ENCODE results near the gene HIVEP3. TPM values are rescaled to one million over a fixed set of nuclear protein-coding genes. Genes with fewer than 3 reads are reported as not detected.

Gene HIVEP3
- total and polyA plus RNA-seq, 2 of the 13 experiments (the other 11 are each of a cell fraction or from before 2014, with no cell fraction given), result 0.05 TPM; not detected in 1

DNA sequence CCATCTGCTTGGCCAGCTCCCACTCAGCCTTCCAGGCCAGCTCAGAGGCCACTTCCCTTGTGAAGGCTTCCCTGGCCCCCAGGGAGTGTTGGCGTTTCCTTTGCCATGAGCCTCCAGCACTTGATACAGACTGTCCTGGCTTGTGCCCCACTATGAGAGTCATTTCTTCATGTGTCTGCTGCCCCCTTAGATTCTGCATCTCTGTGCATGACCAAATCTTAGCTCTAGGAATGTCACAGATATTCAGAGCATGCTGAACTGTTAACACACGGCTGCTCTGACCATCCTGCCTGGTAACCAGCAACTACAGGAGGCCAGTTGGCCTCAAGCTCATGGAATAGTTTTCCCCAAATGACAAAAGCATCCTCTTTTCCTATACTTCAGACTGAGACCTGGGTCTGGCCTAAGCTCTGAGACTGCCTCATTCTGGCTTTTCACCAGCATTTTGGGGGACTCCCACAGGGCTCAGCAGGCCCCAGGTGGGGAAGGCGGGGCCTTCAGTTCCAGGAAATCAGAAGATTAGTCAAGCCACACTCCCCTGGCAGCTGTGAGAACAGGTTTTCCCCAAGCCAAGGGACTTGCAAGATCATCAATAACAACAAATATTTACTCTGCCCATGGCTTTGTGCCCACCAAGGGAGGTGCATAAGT, 251.6 kb downstream of the HIVEP3 start:
- in situ Hi-C loops (cut with HindIII; ENCODE audit: extremely low pct_ligation_motif_present, low pct_unique_long_range_greater_than_20kb), result no loop called here
- H3K36me3 ChIP-seq (replicated peaks in 1 of 2; ENCODE audit: control insufficient read depth in 1 of 2, insufficient read depth in 2 of 2, low read length in 2 of 2), result no peaks in the 10 kb centered on the region
- intact Hi-C loops (cut with micrococcal nuclease; ENCODE audit: unreplicated experiment), result no loop called here
- H4K20me1 ChIP-seq (ENCODE audit: insufficient read depth, low read length), result no peaks in the 10 kb centered on the region
- TF ChIP-seq ZNF850 (CRISPR knock-in tag; conservative IDR thresholded peaks at IDR 0.05), result no peak
- no peak for TF ChIP-seq ZNF605 (CRISPR knock-in tag; IDR thresholded peaks at IDR 0.05)
- TF ChIP-seq, protein P1, sequence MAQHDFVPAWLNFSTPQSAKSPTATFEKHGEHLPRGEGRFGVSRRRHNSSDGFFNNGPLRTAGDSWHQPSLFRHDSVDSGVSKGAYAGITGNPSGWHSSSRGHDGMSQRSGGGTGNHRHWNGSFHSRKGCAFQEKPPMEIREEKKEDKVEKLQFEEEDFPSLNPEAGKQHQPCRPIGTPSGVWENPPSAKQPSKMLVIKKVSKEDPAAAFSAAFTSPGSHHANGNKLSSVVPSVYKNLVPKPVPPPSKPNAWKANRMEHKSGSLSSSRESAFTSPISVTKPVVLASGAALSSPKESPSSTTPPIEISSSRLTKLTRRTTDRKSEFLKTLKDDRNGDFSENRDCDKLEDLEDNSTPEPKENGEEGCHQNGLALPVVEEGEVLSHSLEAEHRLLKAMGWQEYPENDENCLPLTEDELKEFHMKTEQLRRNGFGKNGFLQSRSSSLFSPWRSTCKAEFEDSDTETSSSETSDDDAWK (CRISPR knock-in tag; IDR thresholded peaks at IDR 0.05), result no peak
- no peak for TF ChIP-seq CHD2 (IDR thresholded peaks at IDR 0.05; ENCODE audit: low read depth, low read length)
- TF ChIP-seq EHMT2 (IDR thresholded peaks at IDR 0.05; ENCODE audit: borderline replicate concordance, low read depth, low read length), result no peak
- TF ChIP-seq, protein P2, sequence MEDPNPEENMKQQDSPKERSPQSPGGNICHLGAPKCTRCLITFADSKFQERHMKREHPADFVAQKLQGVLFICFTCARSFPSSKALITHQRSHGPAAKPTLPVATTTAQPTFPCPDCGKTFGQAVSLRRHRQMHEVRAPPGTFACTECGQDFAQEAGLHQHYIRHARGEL (CRISPR knock-in tag; IDR thresholded peaks at IDR 0.05), result no peak
- no peak for TF ChIP-seq ZNF496 (CRISPR knock-in tag; IDR thresholded peaks at IDR 0.05; ENCODE audit: insufficient replicate concordance)
- TF ChIP-seq ZNF777 (CRISPR knock-in tag; IDR thresholded peaks at IDR 0.05), result no peak
- no peak for TF ChIP-seq ZNF891 (CRISPR knock-in tag; IDR thresholded peaks at IDR 0.05)
- no peak for TF ChIP-seq KMT2A (CRISPR knock-in tag; IDR thresholded peaks at IDR 0.05)
- TF ChIP-seq ATF1 (CRISPR knock-in tag; IDR thresholded peaks at IDR 0.05), result no peak
- TF ChIP-seq NFE2L2 (IDR thresholded peaks at IDR 0.05; ENCODE audit: low read length), result no peak
- TF ChIP-seq WIZ (CRISPR knock-in tag; IDR thresholded peaks at IDR 0.05), result no peak
- TF ChIP-seq, protein P3, sequence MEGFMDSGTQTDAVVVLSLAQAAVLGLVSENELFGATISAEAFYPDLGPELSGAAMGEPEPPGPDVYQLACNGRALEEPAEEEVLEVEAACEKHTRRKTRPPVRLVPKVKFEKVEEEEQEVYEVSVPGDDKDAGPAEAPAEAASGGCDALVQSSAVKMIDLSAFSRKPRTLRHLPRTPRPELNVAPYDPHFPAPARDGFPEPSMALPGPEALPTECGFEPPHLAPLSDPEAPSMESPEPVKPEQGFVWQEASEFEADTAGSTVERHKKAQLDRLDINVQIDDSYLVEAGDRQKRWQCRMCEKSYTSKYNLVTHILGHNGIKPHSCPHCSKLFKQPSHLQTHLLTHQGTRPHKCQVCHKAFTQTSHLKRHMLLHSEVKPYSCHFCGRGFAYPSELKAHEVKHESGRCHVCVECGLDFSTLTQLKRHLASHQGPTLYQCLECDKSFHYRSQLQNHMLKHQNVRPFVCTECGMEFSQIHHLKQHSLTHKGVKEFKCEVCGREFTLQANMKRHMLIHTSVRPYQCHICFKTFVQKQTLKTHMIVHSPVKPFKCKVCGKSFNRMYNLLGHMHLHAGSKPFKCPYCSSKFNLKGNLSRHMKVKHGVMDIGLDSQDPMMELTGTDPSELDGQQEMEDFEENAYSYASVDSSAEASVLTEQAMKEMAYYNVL (CRISPR knock-in tag; IDR thresholded peaks at IDR 0.05; ENCODE audit: borderline replicate concordance), result no peak
- no peak for TF ChIP-seq HNF4G (IDR thresholded peaks at IDR 0.05; ENCODE audit: borderline replicate concordance, low read depth, low read length)
- no peak for TF ChIP-seq HNF4G (CRISPR knock-in tag; IDR thresholded peaks at IDR 0.05; ENCODE audit: borderline replicate concordance, low read depth)
- TF ChIP-seq ZFP37 (CRISPR knock-in tag; IDR thresholded peaks at IDR 0.05; ENCODE audit: borderline replicate concordance), result no peak
- no peak for TF ChIP-seq MTF1 (CRISPR knock-in tag; IDR thresholded peaks at IDR 0.05)
- no peak for TF ChIP-seq ZHX1 (CRISPR knock-in tag; IDR thresholded peaks at IDR 0.05; ENCODE audit: low read depth)
- ATAC-seq (no peak), DNase-seq (ENCODE audit: low spot score) (no peak), FAIRE-seq (no peak)
- no peak overlapping the region for H3K4me2 ChIP-seq (ENCODE audit: low read depth, low read length)
- no peak overlapping the region for H3K4me3 ChIP-seq (replicated peaks in 1 of 3; ENCODE audit: insufficient read depth in 1 of 3, low read depth in 2 of 3, low read length in 3 of 3)
- no TSS peak for BruUV-seq (replicated peaks)
- WGBS (ENCODE audit: low lambda C conversion rate), result 0% methylated on average over 1 of the region's 3 CpGs
- no peak overlapping the region for H3K27ac ChIP-seq (ENCODE audit: extremely low read length, insufficient read depth, low read length)
- H3K4me1 ChIP-seq (ENCODE audit: insufficient read depth, low read length), result no peaks in the 10 kb centered on the region
- H2AFZ ChIP-seq (ENCODE audit: low read length), result no peak overlapping the region
- ChIA-PET POLR2A (no interaction called here), CTCF (ENCODE audit: low intra/inter-chr PET ratio, low total read pairs) (no interaction called here)
- H3K79me2 ChIP-seq (ENCODE audit: insufficient read depth, low read length), result no peaks in the 10 kb centered on the region
- H3K27me3 ChIP-seq (ENCODE audit: control insufficient read depth in 1 of 2, insufficient read depth in 2 of 2, low read length in 2 of 2), result peaks cover 3 to 11% of the 10 kb centered on the region in 2 experiments; a peak in 2 of 5 replicates
- H3K9ac ChIP-seq (ENCODE audit: insufficient read depth, low read depth, low read length), result no peak overlapping the region
- no peaks in the 10 kb centered on the region for H3K9me3 ChIP-seq (ENCODE audit: low read length)

Data from HepG2 (cell line).